Measurements from ENCODE around the gene MAGI2.

The MAGI2 gene

GRCh38 chr7:78734626-78735025 lies 718.8 kb downstream of the MAGI2 start:
- no peak for DNase-seq (ENCODE audit: low read depth)

DNA sequence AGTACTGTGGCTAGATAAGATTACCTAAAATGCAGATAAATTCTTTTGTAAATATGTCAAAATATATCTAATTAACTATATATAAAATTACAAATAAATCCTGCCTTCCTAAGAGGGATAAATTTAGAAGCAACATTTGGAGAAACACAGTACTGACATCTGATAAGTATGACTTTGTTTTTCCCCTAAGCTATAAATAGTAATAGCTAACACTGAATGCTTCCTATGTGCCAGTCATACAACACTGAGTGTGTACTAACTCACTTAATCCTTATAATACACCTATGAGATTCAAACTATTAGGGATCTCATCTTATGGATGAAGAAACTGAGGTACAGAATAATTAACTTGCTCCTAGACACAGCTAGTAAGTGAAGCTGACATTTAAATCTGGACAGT lies 733.4 kb downstream of the MAGI2 start:
- no peak for DNase-seq (ENCODE audit: low read depth)

GRCh38 chr7:78718212-78718611 lies 735.3 kb downstream of the MAGI2 start:
- no peak for DNase-seq (ENCODE audit: low read depth)

DNA sequence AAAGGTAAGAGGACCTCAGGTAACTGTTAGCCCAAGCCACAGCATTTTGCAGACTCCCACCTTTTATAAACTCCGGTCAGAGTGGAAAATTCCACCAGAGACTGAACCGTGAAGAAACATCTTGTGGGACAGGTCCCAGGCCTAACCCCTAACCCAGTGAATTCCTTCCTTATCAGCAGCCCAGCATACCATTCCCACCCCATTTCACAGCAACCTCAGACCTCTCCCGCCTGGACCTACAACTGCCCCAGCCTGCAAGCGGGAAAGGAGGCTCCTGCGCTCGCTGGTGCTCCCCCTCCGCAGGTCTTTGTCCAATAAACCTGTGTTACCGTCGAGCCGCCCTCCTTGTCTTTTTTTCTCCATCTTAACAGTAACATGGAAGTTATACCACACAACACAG lies 736.6 kb downstream of the MAGI2 start:
- DNase-seq (ENCODE audit: low read depth), result no peak

DNA sequence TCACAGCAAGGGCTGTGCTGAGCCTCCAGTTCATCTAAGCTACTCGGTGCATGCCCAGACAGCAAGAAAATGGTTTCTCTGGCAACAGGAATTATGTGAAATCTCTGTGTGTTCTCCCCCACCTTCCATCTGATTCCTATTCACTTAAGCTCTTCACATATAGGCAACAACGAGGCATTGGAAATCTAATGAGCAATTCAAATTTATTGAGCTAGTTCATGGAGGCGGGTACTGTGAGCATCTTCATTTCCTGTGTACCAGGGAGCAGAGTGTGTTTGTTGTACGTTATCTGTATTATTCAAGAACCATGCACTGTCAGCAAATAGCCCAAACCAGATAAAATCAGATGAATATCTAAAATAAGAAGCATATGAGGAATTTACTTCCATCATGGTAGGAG lies 739.1 kb downstream of the MAGI2 start:
- no peak for DNase-seq (ENCODE audit: low read depth)

DNA sequence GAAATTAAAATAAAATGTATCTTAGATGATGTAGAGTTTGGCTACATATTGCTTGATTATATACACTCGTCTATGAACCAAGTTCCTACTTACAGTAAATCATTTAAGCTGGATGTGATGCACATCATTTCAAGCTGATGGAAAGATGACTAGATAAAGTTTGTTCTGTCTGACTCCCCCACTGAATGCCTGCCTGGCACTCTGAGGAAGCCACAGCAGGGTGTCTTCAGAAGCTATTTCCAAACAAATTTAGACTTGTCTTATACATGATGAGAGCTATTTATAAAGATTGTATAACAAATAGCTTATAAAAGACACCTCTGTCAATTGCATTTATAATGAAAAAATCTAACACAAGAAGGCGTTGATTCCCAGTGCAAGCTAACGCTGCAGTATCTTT lies 741.4 kb downstream of the MAGI2 start:
- DNase-seq (ENCODE audit: low read depth), result no peak

DNA sequence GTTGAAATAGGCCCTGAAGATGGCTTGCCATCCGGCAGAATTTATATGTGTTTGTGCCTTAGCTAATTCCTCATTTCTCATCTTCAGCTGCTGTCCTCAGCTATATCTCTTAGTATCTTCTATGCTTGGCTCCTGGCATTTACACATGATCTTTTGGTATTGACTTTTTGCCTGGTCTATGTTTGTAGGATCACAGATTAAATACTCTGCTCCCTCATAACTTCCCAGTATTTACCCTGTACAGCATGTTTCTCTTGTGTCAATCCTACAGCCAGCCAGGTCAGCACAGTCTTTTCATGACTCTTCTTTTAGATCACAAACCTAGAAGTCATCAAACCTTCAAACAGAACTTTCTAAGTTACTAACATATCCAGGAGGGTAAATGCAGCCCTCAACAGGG lies 743.8 kb downstream of the MAGI2 start:
- DNase-seq (ENCODE audit: low read depth), result no peak

DNA sequence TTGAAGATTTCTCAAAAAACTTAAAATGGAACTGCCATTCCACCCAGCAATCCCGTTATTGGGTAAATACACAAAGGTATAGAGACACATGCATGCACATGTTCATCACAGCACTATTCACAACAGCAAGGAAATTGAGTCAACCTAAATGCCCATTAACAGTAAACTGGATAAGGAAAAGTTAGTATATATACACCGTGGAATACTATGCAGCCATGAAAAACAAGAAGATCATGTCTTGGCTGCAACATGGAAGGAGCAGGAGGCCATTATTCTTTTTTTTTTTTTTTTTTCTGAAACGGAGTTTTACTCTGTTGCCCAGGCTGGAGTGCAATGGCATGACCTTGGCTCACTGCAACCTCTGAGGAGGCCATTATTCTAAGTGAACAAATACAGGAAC lies 749.0 kb downstream of the MAGI2 start:
- DNase-seq (ENCODE audit: low read depth), result no peak

- no peak for DNase-seq (ENCODE audit: low read depth)
Observed at GRCh38 chr7:78703391-78703790, 750.1 kb downstream of the MAGI2 start.

DNA sequence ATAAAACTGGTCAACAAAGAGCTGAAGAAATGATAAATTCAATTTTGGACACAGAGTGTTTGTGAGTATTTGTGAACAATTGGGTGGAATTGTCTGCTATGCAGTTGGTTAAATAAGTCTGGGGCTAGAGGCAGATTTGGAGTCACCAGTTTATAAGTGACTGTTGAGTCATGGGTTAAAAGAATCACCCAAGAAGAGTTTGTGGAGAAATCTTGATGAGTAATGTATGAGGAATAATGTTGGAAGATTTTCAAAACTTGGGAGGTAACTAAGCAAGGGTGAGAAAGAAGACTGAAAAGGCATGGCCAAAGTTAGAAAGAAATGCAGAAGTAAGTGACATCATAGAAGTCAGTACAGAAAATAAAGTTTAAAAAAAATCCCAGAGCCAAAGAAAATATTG lies 750.7 kb downstream of the MAGI2 start:
- DNase-seq (ENCODE audit: low read depth), result no peak

- DNase-seq (ENCODE audit: low read depth), result no peak
Observed at GRCh38 chr7:78695826-78696225, 757.6 kb downstream of the MAGI2 start.

- no peak for DNase-seq (ENCODE audit: low read depth)
Observed at GRCh38 chr7:78691584-78691983, 761.9 kb downstream of the MAGI2 start.

DNA sequence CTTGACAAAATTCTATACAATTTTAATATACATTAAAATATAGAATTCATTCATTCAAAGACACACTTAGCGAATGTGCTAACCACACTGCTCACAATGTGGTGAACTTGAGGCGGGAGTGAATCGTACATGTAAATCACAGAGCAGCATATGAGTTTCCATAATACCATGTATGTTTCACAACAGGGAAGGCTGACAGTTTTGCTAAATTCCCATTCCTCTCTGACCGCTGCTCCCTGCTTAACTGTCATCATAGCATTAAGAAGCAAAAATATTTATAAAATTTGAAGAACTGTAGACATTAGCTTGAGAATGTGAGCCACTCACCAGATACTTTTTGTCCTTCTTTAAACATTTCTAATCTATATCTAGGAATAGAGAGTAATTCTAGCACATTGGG lies 763.3 kb downstream of the MAGI2 start:
- DNase-seq (ENCODE audit: low read depth), result no peak

GRCh38 chr7:78688376-78688775 lies 765.1 kb downstream of the MAGI2 start:
- no peak for DNase-seq (ENCODE audit: low read depth)

DNA sequence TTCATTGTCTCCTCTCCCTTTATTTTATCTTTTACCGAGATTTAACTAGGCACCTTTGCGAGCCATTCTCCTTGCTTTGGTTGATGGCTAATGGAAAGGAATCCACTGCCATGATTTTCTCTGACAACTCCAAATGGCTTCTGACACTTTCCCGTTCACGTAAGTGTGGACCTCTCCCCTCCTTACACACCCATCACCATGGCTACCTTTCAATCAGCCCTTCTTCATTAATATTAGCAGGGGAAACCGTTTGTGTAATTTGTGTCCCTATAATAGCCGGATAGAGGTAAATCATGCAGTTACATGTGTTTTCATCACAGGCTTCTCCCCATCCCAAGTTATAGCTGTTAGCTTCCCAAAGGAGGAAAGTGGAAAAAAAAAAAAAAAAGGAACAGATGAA lies 767.3 kb downstream of the MAGI2 start:
- no peak for DNase-seq (ENCODE audit: low read depth)

DNA sequence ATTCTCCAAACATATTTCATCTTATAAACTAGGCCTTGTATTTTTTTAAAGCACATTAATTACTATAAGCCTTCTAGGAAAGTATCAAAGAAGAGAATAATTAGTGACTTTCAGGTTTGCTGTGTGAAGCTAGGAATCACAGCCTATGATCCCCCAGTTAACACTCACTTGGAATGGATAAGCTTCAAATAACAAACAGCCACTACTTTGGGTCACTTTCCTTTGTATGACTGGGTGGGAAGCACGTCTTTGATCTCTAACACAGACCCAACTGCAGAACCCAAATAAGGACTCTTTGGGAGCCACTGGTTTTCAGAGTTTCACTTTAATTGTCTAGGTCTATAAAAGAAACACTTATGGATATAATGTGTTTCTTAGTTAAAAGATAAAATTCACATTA lies 769.3 kb downstream of the MAGI2 start:
- DNase-seq (ENCODE audit: low read depth), result no peak

DNA sequence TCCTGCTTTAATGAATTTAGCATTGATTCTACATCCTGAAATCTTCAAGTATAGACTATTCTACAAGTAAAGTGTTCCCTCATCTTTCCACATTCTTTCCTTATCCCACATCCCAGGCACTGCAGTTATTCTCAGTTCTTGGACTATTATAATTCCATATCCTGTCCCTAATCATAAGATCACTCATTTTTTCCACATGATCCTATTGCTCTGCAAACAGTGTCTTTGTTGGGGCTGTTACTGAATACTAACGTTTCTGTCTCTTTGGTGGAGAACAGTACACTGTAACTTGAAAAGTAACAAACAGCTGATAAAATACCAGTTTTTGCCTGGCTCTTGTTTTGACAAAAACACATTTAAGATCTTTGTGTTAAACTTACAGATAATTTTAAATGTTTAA lies 769.9 kb downstream of the MAGI2 start:
- no peak for DNase-seq (ENCODE audit: low read depth)

GRCh38 chr7:78679112-78679876 lies 774.2 kb downstream of the MAGI2 start:
- no peak for DNase-seq (ENCODE audit: low read depth)

GRCh38 chr7:78677391-78677790 lies 776.1 kb downstream of the MAGI2 start:
- no peak for DNase-seq (ENCODE audit: low read depth)

GRCh38 chr7:78675511-78675910 lies 778.0 kb downstream of the MAGI2 start:
- no peak for DNase-seq (ENCODE audit: low read depth)

DNA sequence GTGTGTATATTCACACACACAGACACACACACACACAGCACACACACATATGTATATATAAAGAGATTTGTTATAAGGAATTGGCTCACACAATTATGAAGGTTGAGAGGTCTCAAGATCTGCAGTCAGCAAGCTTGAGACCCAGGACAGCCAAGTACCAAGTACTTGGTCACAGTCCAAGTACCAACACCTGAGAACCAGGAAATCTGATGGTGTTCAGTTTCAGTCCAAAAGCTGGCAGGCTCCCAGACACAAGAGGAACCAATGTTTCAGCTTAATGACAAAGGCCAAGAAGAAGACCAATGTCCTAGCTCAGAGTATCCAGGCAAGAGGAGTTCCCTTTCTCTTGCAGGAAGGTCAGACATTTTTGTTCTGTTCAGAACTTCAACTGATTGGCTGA lies 780.2 kb downstream of the MAGI2 start:
- no peak for DNase-seq (ENCODE audit: low read depth)

- DNase-seq (ENCODE audit: low read depth), result no peak
Observed at GRCh38 chr7:78662939-78663338, 790.5 kb downstream of the MAGI2 start.

GRCh38 chr7:78649976-78650375 lies 803.5 kb downstream of the MAGI2 start:
- DNase-seq (ENCODE audit: low read depth), result no peak

GRCh38 chr7:78649236-78649635 lies 804.2 kb downstream of the MAGI2 start:
- DNase-seq (ENCODE audit: low read depth), result no peak
